Astrocyte (in vitro differentiated cells and primary cell): ENCODE measurements around the gene TNIP1.

Experiments used
- EZH2 ChIP-seq: IDR thresholded peaks from 2 replicates; pipeline ENCODE4 v1.6.1; 2012; ENCODE audit warnings: mild to moderate bottlenecking, low read length, inconsistent platforms; ENCODE audit not compliant: insufficient read depth
- TF ChIP-seq, protein P1 (sequence below): IDR thresholded peaks from 2 replicates; pipeline ENCODE4 v1.5.1; 2011; ENCODE audit warnings: low read depth, mild to moderate bottlenecking, inconsistent platforms, low read length, moderate library complexity; ENCODE audit not compliant: insufficient read depth

DNA sequence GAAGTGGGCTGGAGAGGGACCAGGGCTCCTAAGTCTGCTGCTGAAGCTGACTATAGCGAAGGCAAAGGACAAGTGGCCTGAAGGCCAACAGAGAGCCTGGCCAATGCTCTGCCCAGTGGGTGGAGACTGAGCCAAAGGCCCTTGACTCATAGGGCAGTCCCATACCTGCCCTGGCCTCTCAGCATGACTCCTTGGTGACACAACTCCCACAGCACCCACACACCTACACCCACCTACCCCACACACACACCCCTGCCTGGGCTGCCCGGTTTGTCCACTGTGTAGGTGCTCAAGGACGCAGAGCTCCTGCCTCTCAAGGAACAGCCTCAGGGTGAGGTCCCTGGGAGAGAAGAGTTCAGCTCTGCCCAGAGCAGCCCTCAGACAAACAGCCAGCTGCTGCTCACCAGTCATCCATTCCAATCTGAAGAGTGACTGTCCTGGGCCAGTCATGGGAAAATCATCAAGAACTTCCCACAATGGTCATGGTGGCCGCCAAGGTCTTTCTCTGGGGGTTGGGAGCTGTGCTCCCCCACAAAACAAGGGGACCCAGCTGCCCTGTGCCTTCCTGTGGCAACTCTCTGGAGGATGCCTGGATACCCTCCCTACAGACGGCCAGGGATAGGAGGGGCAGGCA is 5.0 kb downstream of the TNIP1 start:
- TF ChIP-seq, protein P1, sequence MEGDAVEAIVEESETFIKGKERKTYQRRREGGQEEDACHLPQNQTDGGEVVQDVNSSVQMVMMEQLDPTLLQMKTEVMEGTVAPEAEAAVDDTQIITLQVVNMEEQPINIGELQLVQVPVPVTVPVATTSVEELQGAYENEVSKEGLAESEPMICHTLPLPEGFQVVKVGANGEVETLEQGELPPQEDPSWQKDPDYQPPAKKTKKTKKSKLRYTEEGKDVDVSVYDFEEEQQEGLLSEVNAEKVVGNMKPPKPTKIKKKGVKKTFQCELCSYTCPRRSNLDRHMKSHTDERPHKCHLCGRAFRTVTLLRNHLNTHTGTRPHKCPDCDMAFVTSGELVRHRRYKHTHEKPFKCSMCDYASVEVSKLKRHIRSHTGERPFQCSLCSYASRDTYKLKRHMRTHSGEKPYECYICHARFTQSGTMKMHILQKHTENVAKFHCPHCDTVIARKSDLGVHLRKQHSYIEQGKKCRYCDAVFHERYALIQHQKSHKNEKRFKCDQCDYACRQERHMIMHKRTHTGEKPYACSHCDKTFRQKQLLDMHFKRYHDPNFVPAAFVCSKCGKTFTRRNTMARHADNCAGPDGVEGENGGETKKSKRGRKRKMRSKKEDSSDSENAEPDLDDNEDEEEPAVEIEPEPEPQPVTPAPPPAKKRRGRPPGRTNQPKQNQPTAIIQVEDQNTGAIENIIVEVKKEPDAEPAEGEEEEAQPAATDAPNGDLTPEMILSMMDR, result no peak
- TF ChIP-seq EZH2, result no peak
